Astrocyte (in vitro differentiated cells and primary cell): ENCODE results near the gene CABLES2. TPM values are rescaled to one million over a fixed set of nuclear protein-coding genes. Genes with fewer than 3 reads are reported as not detected.
"Not testable (repeated sequence)": the region's sequence is repeated elsewhere in the genome, so short reads cannot be mapped to it uniquely, and the experiment has no call there.

Experiments used
- DNase-seq: peaks from one replicate; pipeline ENCODE4 v3.0.0-alpha.2; 2010; ENCODE audit warnings: low read depth
- FAIRE-seq: peaks from 2 replicates; lab custom pipeline; 2011; peaks lifted over from hg19 to GRCh38; lab: Jason Lieb, UNC
- H2AFZ ChIP-seq: 2 replicates; pipeline ENCODE4 v1.6.0; 2012; ENCODE audit warnings: low read depth, low read length, inconsistent platforms
- H3K27ac ChIP-seq: 2 replicates; pipeline ENCODE4 v1.5.1; 2011; ENCODE audit warnings: low read depth, low read length, inconsistent platforms
- H3K27me3 ChIP-seq: 2 replicates; pipeline ENCODE4 v1.6.0; 2011; ENCODE audit warnings: low read length, inconsistent platforms; ENCODE audit not compliant: insufficient read depth
- H3K36me3 ChIP-seq: 2 replicates; pipeline ENCODE4 v1.5.1; 2011; ENCODE audit warnings: low read length, inconsistent platforms; ENCODE audit not compliant: insufficient read depth
- H3K4me1 ChIP-seq: 2 replicates; pipeline ENCODE4 v1.5.1; 2011; ENCODE audit warnings: low read length, inconsistent platforms; ENCODE audit not compliant: insufficient read depth
- H3K4me2 ChIP-seq: 2 replicates; pipeline ENCODE4 v1.6.0; 2012; ENCODE audit warnings: low read length, inconsistent platforms
- H3K4me3 ChIP-seq: 2 replicates; pipeline ENCODE4 v1.5.1; 2011; ENCODE audit warnings: low read depth, mild to moderate bottlenecking, low read length, inconsistent platforms; ENCODE audit not compliant: insufficient read depth
- H3K79me2 ChIP-seq: 2 replicates; pipeline ENCODE4 v1.6.0; 2012; ENCODE audit warnings: mild to moderate bottlenecking, low read length, inconsistent platforms; ENCODE audit not compliant: insufficient read depth
- H3K9ac ChIP-seq: 2 replicates; pipeline ENCODE4 v1.6.0; 2012; ENCODE audit warnings: mild to moderate bottlenecking, low read length, inconsistent platforms
- H3K9me3 ChIP-seq: 2 replicates; pipeline ENCODE4 v1.5.1; 2012; ENCODE audit warnings: low read depth, mild to moderate bottlenecking, low read length, inconsistent platforms; ENCODE audit not compliant: insufficient read depth
- H4K20me1 ChIP-seq: 2 replicates; pipeline ENCODE4 v1.6.0; 2012; ENCODE audit warnings: low read length, inconsistent platforms; ENCODE audit not compliant: insufficient read depth
- H3K27ac Mint-ChIP-seq: one replicate; pipeline ENCODE4 v1.8.0; 2021; ENCODE audit warnings: mild to moderate bottlenecking, mixed read lengths; ENCODE audit not compliant: unreplicated experiment
- H3K27me3 Mint-ChIP-seq: one replicate; pipeline ENCODE4 v1.8.0; 2021; ENCODE audit warnings: low read depth, mixed read lengths; ENCODE audit not compliant: unreplicated experiment
- H3K36me3 Mint-ChIP-seq: one replicate; pipeline ENCODE4 v1.8.0; 2021; ENCODE audit warnings: low read depth, mixed read lengths; ENCODE audit not compliant: unreplicated experiment
- H3K4me1 Mint-ChIP-seq: one replicate; pipeline ENCODE4 v1.8.0; 2021; ENCODE audit warnings: low read depth, mixed read lengths; ENCODE audit not compliant: unreplicated experiment
- H3K4me3 Mint-ChIP-seq: one replicate; pipeline ENCODE4 v1.8.0; 2021; ENCODE audit warnings: mild to moderate bottlenecking, moderate library complexity, mixed read lengths; ENCODE audit not compliant: unreplicated experiment
- H3K9me3 Mint-ChIP-seq: one replicate; pipeline ENCODE4 v1.8.0; 2021; ENCODE audit warnings: mild to moderate bottlenecking, mixed read lengths; ENCODE audit not compliant: unreplicated experiment
- CTCF ChIP-seq: IDR thresholded peaks from 2 replicates; pipeline ENCODE4 v1.5.1; 2011; ENCODE audit warnings: low read depth, mild to moderate bottlenecking, inconsistent platforms, low read length, moderate library complexity; ENCODE audit not compliant: insufficient read depth
- EZH2 ChIP-seq: IDR thresholded peaks from 2 replicates; pipeline ENCODE4 v1.6.1; 2012; ENCODE audit warnings: mild to moderate bottlenecking, low read length, inconsistent platforms; ENCODE audit not compliant: insufficient read depth
- total RNA-seq: library from RNA; stranded (reverse); gene quantifications from 2 replicates; pipeline ENCODE4 v1.2.1, GENCODE V29; 2021

CABLES2 gene
- total RNA-seq, 1 donor from 2014 or later = 4.4 TPM

- Histone ChIP-seq H2AFZ (no peak overlapping the region), H3K36me3 (no peaks in the 10 kb centered on the region), H3K27me3 (peaks cover 3% of the 10 kb centered on the region), H3K9ac (no peak overlapping the region), H3K4me2 (peak overlapping the region; percentile 22), H3K27ac (no peak overlapping the region), H3K79me2 (no peaks in the 10 kb centered on the region), H4K20me1 (peaks cover 22% of the 10 kb centered on the region), H3K4me3 (no peak overlapping the region), H3K4me1 (peaks cover 30% of the 10 kb centered on the region), H3K9me3 (no peaks in the 10 kb centered on the region)
- DNase-seq = no peak
- Mint-ChIP-seq H3K27me3 (no peaks in the 10 kb centered on the region), H3K27ac (no peak overlapping the region), H3K4me3 (no peak overlapping the region), H3K9me3 (no peaks in the 10 kb centered on the region), H3K4me1 (peaks cover 29% of the 10 kb centered on the region), H3K36me3 (no peaks in the 10 kb centered on the region)
- no peak for FAIRE-seq
- TF ChIP-seq CTCF (peak; percentile 9), EZH2 (no peak)
These were observed 30.7 kb downstream of the CABLES2 start for GRCh38 chr20:62376112-62377063.

GRCh38 chr20:62374331-62375152 is 32.5 kb downstream of the CABLES2 start:
- no peak overlapping the region for H3K27ac ChIP-seq
- Mint-ChIP-seq H3K27ac (peak overlapping the region; percentile 58), H3K27me3 (no peaks in the 10 kb centered on the region), H3K9me3 (no peaks in the 10 kb centered on the region), H3K4me1 (peaks cover 25% of the 10 kb centered on the region), H3K4me3 (peak overlapping the region; percentile 66), H3K36me3 (no peaks in the 10 kb centered on the region)
- no peaks in the 10 kb centered on the region for H3K79me2 ChIP-seq
- H3K9ac ChIP-seq = no peak overlapping the region
- FAIRE-seq (no peak), DNase-seq (no peak)
- H4K20me1 ChIP-seq = peaks cover 37% of the 10 kb centered on the region
- H3K4me3 ChIP-seq = no peak overlapping the region
- H3K4me1 ChIP-seq = peaks cover 33% of the 10 kb centered on the region
- no peak for TF ChIP-seq CTCF
- no peak for TF ChIP-seq EZH2
- no peaks in the 10 kb centered on the region for H3K9me3 ChIP-seq
- H3K36me3 ChIP-seq = no peaks in the 10 kb centered on the region
- H2AFZ ChIP-seq = no peak overlapping the region
- peaks cover 3% of the 10 kb centered on the region for H3K27me3 ChIP-seq
- H3K4me2 ChIP-seq = peak overlapping the region; percentile 8

GRCh38 chr20:62373631-62374179 is 33.4 kb downstream of the CABLES2 start:
- not testable (repeated sequence) for H2AFZ ChIP-seq, H3K79me2 ChIP-seq, H3K9me3 Mint-ChIP-seq, H3K4me3 Mint-ChIP-seq, H3K27ac Mint-ChIP-seq, FAIRE-seq, H3K27me3 Mint-ChIP-seq, H3K27ac ChIP-seq, H3K27me3 ChIP-seq, H3K4me3 ChIP-seq, DNase-seq, H3K36me3 Mint-ChIP-seq, H3K4me2 ChIP-seq, H3K36me3 ChIP-seq, H3K9ac ChIP-seq, H3K9me3 ChIP-seq
- peaks cover 28% of the 10 kb centered on the region for H3K4me1 Mint-ChIP-seq
- Histone ChIP-seq H3K4me1 (peaks cover 42% of the 10 kb centered on the region), H4K20me1 (peaks cover 37% of the 10 kb centered on the region)
